GF-D8 (cell line): ENCODE measurements around the gene OCA2.
"Not testable (repeated sequence)": the region's sequence is repeated elsewhere in the genome, so short reads cannot be mapped to it uniquely, and the experiment has no call there.

Experiments
- DNase-seq: peaks from one replicate; lab custom pipeline; 2025; lab: John Stamatoyannopoulos, UW

Gene OCA2

DNA sequence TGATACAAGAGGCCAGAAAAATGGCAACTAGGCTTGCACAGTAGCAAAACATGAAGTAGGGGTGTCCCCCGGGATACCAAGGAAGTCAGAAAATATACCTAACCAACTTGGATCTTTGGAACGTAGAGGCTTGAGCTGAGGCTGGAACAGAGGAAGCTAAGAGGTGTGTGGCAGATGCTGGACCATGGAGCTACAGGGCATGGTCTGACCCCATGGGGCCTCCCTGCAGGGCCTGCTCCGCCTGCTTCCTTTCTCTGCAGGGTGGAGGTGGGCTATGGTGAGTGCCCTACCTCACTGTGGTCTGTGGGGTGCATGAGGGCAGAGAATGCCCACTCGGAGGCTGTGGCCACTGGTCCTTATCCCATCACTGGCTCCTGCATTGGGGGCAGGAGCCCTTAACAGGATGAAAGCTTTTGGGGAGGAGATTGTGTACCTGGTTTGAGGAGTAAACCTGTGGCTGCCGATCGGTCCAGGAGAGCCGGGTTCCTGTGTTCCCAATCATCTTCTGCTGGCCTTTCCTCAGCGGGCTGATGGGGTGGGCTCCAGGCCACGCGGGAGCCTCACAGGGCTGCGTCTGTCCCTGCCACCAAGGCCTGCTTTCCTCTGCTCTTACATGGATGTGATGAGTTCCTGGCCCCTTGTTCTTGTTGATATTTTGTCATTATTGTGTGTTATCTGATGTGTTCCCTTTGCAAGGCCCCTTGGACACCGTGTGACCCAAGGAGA is 96.8 kb downstream of the OCA2 start:
- no peak for DNase-seq

DNA sequence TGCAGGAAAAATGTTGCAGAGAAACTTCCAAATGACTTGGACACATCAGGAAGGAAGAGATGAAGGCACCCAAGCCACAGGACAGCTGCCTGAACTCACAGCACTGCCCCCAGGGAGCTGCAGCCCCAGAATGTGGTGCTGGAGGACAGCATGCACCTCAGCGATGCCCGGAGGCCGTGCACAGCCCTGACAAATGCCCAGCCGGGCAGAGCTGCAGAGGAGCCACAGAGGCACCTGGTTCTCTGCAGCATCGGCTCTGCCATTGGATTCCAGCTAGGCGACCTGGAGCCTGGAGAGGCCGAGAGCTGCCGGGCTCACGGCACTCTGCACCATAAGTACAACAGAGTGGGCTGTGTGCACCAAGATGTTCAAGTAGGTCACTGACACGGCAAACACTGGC is 97.5 kb downstream of the OCA2 start:
- no peak for DNase-seq

DNA sequence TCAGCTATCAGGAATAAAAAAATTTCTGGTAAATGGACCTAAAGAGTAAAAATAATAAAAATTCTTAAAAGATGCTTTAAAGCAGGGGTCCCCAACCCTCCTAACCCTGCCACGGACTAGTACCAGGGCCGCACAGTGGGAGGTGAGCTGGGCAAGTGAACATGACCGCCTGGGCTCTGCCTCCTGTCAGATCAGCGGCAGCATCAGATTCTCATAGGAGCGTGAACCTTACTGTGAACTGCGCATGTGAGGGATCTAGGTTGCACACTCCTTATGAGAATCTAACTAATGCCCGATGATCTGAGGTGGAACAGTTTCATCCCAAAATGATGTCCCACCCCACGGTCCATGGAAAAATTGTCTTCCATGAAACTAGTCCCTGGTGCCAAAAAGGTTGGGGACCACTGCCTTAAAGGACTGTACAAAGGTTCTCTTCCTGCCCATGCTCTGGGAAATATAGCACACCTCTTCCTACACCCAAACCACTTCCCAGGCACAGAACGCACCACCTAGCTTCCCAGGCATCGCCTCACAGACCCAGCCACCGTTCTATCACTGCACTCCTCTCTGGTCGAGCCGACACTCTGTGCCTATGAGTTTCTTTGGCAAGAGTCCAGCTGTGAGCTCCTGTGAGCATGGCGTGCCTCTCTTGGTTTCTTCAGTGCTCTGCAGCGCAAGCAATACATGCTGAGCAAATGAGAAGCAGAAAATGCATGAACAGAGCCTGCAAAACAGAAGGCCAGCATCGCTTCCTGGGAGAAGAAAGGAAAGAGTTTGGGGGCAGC is 104.9 kb downstream of the OCA2 start:
- no peak for DNase-seq

DNA sequence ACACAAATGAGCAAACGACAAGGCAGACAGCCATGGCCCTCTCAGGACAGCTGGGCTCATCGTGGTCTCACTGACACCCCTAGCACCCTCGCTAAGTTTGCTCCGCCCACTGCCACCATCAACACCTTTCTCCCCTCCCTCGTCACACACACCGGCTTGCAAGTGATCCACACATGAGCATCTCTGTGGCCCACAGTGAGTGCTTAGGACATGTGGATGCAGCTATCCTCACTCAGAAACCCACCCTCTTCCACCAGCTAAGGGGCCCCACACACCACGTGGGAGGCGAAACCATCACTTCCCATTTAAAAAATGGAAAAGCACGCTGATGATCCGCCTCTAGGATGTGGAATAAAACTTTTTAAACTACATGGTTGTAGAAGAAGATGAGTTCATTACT is 105.6 kb downstream of the OCA2 start:
- DNase-seq: no peak

DNA sequence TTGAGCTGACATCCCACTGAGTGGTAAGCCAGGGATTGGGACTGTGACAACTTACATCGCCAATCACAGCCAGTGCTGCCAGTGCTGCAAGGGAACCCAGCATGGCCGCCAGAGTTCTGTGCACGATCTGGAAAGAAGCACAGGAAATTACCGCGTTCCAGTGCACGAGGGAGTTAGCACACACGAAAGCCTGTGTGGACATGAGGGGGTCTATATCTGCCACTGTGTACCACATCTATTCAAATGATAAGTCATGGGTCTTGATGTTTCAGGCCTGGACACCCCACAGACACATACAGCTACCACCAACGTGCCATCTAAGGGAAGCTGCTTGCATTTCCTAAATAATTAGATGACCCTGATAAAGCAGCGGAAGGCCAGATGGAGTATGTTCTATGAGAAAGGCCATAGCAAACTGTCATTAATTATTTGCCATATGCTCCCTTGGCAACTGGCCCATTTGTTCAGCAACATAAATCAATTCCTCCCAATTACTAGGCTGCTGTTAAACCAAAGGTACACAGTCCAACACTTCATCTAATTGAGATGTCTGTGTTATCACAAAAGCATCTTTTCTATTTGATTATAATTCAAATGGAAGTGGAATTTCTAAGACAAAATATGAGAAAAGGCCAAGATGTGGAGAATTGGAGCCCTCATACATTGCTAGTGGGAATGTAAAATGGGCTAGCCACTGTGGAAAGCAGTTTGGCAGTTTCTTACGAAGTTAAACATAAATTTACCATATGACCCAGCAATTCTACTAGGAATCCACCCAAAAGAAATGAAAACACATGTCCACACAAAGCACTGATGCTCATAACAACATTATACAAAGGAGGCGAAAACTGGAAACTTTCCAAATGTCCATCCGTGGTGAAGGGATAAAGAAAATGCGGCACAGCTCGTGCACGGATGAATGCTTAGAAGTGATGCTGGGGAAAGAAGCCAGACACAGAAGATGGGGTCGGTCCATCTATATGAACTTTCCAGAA is 108.3 kb downstream of the OCA2 start:
- no peak for DNase-seq

DNA sequence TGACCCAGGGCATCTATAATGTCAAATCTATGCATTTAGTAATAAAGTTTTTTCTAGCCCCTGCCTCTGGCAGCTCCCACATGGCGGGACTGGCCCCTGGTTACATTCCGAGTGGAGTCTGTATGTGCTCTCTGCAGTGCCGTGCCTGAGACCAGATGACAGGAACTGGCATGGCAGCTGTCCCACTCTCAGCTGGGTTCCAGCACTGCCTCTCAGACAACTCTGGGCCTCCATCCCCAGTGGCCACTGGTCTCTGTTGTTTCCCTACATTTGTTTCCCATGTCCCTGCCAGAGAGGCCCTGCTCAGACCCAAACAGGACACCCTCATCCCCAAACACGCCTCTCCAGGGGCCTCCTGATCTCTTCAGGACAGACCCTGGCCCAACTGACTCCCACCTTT is 109.3 kb downstream of the OCA2 start:
- DNase-seq: no peak

DNA sequence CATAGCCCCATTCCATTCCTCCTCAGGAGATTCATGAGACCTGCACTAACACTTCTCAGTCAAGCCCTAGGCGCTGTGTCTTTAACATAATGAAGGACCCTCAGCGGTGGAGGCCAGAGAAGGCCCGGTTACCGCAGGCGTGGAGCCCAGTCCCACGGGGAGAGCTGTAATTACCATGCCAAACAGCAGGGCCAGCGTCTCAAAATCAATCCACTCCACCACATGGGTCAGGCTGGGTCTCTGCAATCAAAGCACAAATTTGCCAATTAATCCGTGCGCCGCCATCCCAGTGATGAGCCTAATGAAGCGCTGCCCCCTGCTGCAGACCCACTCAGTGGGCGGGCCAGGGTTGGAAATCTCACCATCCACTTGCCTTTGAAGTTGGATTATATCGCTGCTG is 109.7 kb downstream of the OCA2 start:
- DNase-seq: no peak

DNA sequence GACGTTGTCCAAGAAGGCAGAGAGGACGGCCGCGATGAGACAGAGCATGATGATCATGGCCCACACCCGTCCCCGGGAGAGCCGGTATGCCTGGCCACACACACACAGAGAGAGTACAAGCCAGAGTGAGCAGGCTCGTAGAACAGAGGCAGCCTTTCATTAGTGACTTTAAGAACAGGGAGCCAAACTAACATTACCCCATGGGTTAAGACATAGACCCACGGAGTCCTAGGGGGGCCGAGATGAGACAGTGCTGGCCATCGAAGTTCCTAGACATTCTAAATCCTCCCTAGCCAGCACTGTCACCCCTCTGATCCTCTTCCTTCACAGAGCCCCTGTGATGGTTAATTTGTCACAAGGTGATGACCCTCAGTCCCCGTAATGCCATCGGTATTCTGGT is 114.0 kb downstream of the OCA2 start:
- DNase-seq: no peak

DNA sequence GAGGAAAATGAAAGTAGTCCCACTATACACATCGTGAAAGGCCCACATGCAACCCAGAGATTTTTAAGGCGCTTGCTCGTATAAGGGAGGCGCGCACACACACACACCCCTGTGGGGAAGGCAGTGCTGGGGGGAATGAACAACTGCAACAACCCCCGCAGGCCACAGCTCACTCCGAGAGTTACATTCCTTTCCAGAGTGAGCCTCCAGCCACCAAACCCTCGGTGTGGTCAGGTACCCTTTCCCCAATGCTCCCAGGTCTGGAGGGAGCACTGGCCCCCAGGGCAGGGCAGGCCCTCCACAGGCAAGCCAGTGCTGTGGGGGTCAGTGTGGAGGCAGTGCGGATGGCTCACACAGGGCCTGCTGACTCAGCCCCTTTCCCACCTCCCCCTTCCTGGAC is 115.6 kb downstream of the OCA2 start:
- no peak for DNase-seq

DNA sequence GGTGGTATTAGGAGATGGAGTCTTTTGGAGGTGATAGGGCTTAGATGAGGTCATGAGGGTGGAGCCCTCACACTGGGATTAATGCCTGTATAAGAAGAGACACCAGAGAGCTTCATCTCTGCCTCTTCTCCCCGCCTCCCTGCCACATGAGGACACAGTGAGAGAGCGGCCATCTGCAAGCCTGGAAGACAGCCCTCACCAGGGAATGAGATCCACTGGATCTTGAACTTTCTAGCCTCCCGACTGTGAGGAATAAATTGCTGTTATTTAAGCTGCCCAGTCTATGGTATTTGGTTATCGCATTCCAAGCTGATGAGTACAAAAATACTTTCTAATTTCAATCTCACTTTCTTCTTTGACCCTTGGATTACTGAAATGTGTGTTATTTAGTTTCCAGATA is 121.4 kb downstream of the OCA2 start:
- DNase-seq: no peak

DNA sequence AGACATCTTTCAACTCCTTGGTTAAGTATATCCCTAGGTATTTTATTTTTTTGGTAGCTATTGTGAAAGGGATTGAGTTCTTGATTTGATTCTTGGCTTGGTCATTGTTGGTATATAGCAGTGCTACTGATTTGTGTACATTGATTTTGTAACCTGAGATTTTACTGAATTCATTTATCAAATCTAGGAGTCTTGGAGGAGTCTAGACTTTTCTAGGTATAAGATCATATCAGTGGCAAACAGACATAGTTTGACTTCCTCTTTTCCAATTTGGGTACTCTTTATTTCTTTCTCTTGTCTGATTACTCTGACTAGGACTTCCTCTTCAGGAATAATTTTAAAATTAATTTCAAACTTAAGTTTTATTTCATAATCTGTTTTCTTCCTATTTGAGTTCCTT is 125.2 kb downstream of the OCA2 start:
- DNase-seq: no peak

DNA sequence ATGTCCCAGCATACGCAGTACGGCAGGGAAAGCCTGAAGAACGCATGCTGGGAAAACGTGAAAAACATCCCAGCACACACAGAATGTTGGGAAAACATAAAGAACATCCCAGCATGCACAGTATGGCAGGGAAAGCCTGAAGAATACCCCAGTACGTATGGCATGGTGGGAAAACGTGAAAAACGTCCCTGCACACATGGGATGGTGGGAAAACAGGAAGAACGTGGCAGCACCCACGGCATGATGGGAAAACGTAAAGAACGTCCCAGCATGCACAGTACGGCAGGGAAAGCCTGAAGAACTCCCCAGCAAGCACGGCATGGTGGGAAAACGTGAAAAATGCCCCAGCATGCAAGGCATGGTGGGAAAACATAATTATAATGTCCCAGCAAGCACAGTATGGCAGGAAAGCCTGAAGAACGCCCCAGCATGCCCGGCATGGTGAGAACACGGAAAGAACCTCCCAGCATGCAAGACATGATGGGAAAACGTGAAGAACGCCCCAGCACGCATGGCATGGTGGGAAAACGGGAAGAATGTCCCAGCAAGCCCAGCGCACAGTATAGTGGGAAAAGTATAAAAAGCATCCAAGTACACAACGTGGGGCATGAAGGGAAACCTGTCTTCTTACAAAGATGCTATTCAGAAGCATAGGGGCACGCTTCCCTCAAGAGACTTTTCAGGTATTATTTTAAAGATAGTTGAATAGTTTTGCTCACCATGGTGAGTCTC is 128.3 kb downstream of the OCA2 start:
- no peak for DNase-seq

DNA sequence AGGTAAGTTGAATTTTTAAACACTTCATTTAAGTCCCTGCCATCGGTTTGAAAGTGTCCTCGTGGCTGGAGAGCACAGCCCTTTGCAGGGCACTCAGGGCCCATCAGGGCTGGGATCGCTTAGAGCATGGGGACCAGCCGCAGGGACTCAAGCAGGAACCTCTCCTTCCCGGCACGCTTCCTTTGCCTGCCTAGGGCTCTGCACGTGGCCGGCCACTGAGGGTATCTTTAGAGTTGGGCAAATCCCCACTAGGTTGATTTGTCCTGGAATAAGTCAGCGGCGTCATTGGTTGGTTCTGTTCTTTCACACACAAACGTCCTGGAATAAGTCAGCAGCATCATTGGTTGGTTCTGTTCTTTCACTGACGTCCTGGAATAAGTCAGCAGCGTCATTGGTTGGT is 131.6 kb downstream of the OCA2 start:
- DNase-seq: no peak

DNA sequence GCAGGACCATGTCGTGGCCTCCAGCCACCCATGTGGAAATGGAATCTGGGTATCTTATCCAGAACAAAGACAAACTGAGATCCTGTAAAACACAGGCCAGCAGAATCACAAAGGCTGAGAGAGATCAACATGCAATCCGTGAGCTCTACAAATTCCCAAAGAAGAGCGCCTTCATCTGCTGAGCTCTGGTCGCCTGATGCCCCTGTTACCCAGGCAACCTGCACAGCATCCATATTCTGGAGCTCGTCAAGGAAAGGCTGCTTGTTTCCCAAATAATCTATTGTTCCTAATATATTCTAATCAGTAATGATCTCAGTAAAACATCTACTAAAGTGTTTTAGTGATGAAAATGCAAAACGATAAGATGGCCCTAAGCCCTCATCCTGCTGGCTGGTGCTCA is 133.6 kb downstream of the OCA2 start:
- no peak for DNase-seq

DNA sequence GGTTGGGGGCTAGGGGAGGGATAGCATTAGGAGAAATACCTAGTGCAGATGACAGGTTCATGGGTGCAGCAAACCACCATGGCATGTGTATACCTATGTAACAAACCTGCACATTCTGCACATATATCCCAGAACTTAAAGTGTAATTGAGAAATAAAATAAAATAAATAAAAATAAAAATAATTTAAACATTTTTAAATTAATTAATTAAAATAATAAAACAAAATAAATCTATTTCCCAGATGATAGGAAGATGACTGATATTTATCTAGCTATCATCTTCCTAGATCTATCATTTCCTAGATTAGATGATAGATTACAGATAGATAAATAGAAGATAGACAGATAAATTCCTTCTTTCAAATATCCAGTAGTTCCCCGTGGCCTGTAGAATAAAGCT is 137.3 kb downstream of the OCA2 start:
- DNase-seq: no peak

DNA sequence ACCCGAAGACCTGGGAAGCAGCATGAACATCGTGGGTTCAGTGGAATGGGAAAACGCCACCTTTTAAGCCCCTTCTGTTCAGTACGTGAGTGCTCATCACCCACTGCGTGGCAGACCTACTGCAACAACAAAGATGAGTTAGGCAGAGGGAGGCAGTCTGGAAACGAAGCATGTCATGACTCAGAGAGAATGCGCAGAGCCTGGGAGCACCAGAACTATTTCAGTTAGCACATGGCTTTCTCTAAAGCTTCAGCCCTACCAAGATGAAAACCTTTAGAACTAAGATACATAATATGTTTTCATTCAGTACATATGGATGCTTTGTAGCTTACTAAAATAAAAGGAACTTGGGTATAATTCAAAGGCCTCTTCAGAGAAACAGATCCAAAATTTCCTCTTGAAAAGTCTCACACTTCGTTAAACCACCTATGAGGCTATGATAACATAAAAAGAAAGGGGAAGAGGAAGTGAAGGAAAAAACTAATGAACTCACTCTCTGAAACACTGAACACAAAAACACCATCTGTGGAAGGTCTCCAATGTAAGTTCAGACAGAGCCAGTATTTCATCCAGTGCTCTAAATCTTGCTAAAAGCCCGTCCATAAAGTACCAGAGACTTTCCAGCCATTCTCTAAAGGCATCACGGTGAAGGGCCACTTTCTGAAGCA is 140.1 kb downstream of the OCA2 start:
- DNase-seq: no peak

DNA sequence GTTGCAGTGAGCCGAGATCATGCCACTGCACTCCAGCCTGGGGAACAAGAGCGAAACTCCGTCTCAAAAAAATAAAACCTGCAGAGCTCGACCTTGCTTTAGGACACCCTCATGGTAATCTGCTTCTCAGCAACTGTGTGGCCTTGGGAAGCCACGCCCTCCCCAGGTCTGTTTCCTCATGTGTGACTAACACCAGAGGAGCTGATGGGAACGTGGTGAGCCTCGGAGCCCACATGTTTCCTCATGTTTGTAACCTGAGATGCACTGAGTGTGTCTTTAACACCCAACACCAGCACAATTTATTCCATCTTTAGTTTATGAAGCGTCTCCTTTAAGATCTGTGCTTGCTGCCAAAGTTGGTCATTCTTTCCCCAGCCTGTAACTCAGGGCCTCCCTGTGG is 142.8 kb downstream of the OCA2 start:
- DNase-seq: no peak

DNA sequence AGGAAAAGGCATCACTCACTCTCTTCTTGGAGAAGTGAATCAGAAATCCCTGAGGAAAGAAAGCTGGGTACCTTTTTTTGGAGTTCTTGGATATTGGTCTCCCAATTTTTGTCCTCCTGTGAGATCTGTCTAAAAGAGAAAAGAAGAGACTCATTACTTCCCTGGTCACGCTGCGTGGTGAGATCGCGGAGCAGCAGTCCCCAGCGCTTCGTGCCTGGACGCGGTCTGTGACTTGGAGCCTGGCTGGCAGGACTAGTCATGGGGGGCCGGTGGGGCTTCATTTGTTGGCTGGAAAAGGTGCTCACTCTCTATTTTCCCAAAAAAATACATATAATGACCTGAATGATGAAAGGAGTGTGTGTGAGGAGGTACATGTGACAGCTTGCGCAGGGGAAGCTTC is 144.0 kb downstream of the OCA2 start:
- DNase-seq: no peak

DNA sequence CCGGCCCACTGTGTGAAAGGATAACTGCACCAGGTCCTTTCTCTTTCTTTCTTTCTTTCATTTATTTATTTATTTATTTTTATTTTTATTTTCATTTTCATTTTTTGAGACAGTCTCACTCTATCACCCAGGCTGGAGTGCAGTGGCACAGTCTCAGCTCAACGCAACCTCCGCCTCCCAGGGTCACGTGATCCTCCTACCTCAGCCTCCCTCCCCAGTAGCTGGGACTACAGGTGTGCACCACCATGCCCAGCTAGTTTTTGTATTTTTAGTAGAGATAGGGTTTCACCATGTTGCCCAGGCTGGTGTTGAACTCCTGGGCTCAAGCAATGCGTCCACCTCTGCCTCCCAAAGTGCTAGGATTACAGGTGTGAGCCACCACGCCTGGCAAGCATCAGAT is 146.5 kb downstream of the OCA2 start:
- not testable (repeated sequence) for DNase-seq

DNA sequence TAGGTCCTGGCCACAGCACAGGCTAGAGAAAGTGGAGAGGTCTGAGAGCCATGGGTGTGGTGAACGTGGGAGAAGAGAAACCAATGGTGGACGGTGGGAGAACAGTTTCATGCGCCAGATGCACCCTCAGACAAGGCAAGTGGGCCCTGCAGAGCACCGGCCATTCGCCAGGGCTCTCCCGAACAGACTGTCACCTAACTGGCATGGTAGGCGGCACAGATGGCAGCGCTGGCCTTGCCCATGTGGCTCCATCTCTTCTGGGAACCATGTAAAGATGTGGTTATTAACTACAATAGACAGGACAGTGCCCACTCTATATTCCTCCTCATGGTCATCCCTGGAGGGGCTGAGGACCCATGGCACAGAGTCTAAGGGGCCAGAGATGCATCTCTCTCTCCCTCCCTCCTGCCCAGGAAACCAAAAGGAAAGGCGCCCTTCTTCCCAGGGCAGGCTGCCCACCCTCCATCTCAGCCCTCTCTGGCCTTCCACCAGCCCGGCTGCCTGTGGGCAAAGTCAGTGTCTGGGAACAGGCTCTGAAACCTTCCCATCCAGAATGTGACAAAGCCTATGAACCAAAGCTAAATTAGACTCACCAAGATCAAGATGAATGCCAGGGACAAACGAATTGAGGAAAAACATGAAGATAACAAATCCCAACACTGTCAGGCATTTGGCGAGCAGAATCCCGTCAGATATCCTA is 147.8 kb downstream of the OCA2 start:
- no peak for DNase-seq

DNA sequence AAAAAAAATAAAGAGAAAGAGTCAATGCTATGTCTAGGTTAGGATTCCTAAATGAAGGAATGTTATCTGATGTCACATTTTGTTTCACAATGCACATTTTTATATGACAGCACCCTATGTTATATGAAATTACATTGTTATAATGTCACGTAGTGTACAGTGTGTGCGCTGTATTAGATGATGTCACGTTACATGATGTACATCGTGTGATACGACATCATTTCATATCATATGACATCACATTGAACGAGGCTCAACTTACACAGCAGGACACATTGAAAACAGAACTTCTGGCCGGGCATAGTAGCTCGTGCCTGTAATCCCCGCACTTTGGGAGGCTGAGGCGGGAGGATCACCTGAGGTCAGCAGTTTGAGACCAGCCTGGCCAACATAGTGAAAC is 150.0 kb downstream of the OCA2 start:
- no peak for DNase-seq
